ENCODE data around the gene PAQR5. TPM values are rescaled to one million over a fixed set of nuclear protein-coding genes. Genes with fewer than 3 reads are reported as not detected.

The PAQR5 gene
- total and polyA plus RNA-seq, 9 of the 15 experiments (the other 6 are each of a cell fraction or from before 2014, with no cell fraction given), result 0.04 to 0.08 TPM; not detected in 7

- peak; percentile 82; the same call in 1 of the 2 replicates for TF ChIP-seq SRSF3 (IDR thresholded peaks at IDR 0.05; ENCODE audit: insufficient read depth, low read length)
- peak; percentile 92 for TF ChIP-seq CREM (IDR thresholded peaks at IDR 0.05; ENCODE audit: low read depth)
- peak; percentile 42 for TF ChIP-seq PHF20 (IDR thresholded peaks at IDR 0.05; ENCODE audit: partially characterized antibody)
- TF ChIP-seq TBP (optimal IDR thresholded peaks at IDR 0.05; ENCODE audit: low read depth, low read length), result peak; percentile 85
- 0 out of 2 replicates have a peak, but pooled peaks have one; percentile 52 for TF ChIP-seq GTF2F1 (IDR thresholded peaks at IDR 0.05; ENCODE audit: low read depth, low read length)
- TF ChIP-seq TARDBP (IDR thresholded peaks at IDR 0.05), result 0 out of 2 replicates have a peak, but pooled peaks have one; percentile 29
- peak; percentile 84; the same call in 1 of the 2 replicates for TF ChIP-seq ZBTB7A (IDR thresholded peaks at IDR 0.05; ENCODE audit: borderline replicate concordance, control insufficient read depth, low read depth, low read length)
- TF ChIP-seq AFF4 (CRISPR knock-in tag; IDR thresholded peaks at IDR 0.05), result peak; percentile 84; the same call in 1 of the 2 replicates
- TF ChIP-seq ATF6 (CRISPR knock-in tag; IDR thresholded peaks at IDR 0.05), result peak; percentile 87; the same call in 1 of the 2 replicates
- TF ChIP-seq ZNF24 (IDR thresholded peaks at IDR 0.05), result peak; percentile 74
- TF ChIP-seq OTX1 (CRISPR knock-in tag; IDR thresholded peaks at IDR 0.05), result no peak
- TF ChIP-seq E2F6 (IDR thresholded peaks at IDR 0.05; ENCODE audit: borderline replicate concordance in 1 of 2, extremely low read depth in 1 of 2, insufficient read depth in 1 of 2, insufficient read length in 1 of 2, low read depth in 1 of 2, low read length in 1 of 2, poor library complexity in 1 of 2, severe bottlenecking in 1 of 2), result peak; percentile 89 to 92
- TF ChIP-seq SAFB (IDR thresholded peaks at IDR 0.05; ENCODE audit: borderline replicate concordance, low read depth, low read length), result no peak
- TF ChIP-seq POLR2AphosphoS2 (IDR thresholded peaks at IDR 0.05; ENCODE audit: low read length), result no peak
- TF ChIP-seq BCOR (IDR thresholded peaks at IDR 0.05), result no peak
- peak; percentile 94 for TF ChIP-seq L3MBTL2 (IDR thresholded peaks at IDR 0.05)
- TF ChIP-seq ZNF512 (tag; IDR thresholded peaks at IDR 0.05), result no peak
Measured at GRCh38 chr15:69413822-69414700, 115.3 kb downstream of the PAQR5 start, which contains the start of gene KIF23 (continued).
